ENCODE data around the gene SVIL.
"Not testable (repeated sequence)": the region's sequence is repeated elsewhere in the genome, so short reads cannot be mapped to it uniquely, and the experiment has no call there.

The SVIL gene

DNA sequence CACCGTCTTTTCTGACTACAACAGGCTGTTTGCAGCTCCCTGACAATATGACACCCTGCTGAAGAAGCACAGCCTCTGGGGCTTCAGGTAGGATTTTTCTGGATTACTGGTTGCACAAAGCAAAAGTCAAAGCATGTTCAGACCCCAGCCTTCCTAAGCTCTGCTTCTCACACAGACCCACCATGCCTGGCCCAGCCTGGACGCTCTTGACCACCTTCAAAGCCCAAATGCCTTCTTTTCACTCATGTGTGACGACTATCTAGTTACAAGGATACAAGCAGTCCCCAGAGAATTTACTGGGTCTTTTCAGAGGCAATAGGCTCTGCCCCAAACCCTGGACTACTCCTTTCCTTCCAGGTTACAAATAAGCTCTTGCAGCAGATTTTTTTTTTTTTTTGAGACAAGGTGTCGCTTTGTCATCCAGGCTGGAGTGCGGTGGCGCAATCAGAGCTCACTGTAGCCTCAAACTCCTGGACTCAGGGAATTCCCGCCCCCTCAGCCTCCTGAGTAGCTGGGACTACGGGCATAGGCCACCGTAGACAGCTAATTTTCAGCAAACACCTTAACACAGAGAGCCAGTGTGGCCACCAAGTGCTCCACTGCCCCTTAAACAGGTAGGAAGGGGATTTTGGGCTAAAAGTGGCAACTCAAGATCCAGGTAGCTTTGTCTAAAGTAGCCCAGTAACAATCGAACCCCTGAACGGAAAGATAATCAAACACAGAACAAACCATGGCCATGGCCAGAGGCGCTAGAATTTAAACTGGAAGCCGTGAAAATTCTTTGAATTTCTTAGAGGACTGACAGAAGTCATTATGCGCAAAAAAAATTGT, 16.2 kb downstream of the SVIL start:
- no peak for DNase-seq

DNA sequence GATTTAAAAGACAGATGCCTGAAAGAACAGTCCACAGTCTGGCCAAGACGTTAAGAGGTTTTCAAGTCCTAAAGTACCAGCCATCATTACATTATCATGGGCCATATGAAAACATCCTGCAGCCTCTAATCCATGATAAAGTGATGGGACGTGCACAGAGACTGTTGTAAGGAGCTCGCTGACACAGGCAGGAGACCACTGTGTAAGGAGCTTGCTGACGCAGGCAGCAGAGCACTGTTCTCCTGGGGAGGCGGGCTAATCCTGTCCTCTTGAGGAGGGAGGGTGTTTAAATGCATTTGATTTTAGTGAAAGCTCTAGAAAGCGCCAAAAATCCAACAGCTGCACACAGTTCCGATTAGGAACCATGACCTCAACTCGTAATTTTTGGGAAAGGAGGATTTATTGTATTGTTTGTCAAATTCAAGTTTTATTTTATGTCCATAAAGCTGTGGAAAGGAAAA, 16.9 kb downstream of the SVIL start:
- no peak for DNase-seq

DNA sequence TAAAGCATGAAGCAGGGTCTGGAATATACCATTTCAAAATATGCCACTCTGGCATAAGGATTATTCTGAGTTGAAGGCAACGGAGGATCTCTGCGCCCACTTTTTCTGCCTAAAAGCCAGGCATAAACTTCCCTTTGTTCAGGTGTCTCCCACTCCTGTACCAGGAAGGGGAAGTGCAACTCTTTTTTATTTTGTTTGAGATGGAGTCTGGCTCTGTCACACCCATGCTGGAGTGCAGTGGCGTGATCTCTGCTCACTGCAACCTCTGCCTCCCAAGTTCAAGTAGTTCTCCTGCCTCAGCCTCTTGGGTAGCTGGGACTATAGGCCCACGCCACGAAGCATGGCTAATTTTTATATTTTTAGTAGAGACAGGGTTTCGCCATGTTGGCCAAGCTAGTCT, 18.2 kb downstream of the SVIL start:
- no peak for DNase-seq

DNA sequence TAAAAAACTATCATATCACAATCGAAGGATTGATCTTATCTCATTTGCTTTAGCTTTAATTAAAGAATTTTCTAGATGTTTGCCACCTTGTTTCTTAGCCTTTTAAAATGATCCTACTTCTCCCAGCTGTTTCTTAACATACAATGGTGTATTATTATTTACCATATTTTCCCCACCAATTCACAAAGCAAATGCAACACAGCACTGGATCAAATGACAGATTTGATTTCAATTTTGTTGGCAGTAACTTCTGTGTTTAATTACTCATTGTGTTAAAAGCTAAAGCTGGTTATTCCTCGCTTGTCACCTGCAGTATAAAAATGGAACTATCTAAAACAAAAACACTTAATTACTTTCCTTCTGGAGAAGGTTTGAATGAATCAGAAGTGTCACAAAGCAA, 19.6 kb downstream of the SVIL start:
- no peak for DNase-seq

DNA sequence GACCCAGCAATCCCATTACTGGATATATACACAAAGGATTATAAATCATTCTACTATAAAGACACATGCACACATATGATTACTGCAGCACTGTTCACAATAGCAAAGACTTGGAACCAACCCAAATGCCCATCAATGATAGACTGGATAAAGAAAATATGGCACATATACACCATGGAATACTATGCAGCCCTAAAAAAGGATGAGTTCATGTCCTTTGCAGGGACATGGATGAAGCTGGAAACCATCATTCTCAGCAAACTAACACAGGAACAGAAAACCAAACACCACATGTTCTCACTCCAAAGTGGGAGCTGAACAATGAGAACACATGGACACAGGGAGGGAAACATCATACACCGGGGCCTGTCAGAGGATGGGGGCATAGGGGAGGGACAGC, 20.5 kb downstream of the SVIL start:
- not testable (repeated sequence) for DNase-seq

DNA sequence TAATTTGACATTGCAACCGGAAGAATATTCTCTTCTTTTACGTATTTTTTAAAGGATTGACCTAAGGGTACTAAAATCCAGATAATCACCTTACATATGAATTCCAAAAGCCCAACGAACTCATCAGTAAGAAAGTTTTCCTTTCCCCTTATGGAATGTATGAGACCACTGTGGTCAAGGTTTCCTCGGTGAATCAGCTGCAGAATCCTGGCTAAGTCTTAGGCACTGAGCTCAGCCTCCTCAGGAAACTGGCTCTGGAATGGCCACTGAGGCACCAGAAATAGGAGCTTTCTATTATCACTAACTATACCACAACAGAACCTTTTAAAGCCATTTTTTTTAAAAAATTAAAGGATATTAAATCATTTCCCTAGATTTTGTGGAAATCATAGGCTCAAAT, 21.0 kb downstream of the SVIL start:
- no peak for DNase-seq

DNA sequence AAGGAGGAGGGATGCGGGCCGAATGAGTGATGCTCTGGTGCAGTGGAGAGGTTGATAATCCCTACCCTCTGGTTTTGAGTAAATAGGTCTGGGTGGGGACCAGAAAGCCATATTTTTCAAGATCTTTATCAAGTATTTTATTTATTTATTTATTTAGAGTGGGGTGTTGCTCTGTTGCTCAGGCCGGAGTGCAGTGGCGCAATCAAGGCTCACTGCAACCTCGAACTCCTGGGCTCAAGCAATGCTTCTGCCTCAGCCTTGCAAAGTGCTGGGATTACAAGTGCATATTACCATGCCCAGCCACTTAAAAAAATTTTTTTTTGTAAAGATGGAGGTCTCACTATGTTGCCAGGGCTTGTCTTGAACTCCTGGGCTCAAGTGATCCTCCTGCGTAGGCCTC, 21.6 kb downstream of the SVIL start:
- no peak for DNase-seq

DNA sequence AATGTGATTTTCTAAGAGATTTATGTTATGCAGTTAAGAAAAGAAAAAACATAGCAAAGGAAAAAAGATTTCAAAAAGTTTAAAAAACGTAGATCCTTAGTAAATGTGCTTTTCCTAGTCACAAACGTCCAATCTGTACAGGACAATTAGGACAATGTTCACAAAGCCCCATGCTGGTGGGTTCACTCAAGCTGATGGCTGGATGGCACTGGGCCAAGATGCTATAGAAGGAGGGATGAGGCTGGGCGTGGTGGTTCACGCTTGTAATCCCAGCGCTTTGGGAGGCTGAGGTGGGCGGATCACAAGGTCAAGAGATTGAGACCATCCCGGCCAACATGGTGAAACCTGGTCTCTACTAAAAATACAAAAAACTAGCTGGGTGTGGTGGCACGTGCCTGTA, 22.1 kb downstream of the SVIL start:
- DNase-seq, result no peak

DNA sequence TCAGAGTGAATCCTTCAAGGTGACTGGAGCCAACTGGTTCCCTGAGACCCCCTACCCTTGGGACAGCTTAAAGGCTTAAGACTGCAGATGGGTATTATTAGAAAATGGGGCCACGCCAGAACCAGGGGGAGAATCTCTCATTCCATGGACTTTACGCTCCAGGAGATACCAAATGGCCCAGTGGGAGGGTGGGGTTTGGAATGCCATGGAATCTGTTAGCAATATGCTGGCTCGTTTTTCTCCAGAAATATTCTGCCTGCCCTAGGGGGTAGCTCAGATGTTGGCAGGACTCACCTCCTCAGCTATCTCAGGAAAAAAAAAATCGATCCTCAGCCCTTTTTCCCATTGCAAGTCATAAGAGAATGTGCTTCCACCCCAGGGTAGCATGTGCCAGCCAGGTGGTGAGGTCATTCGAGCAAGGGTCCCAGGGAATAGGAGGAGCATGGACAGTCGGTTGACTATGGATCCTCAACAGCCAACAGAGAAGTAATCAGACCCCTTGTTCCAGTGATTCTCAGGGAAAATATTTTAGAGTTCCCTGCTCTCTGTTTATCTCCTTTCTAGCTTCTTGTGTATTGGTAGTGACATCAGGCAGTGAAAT, 22.9 kb downstream of the SVIL start:
- no peak for DNase-seq

DNA sequence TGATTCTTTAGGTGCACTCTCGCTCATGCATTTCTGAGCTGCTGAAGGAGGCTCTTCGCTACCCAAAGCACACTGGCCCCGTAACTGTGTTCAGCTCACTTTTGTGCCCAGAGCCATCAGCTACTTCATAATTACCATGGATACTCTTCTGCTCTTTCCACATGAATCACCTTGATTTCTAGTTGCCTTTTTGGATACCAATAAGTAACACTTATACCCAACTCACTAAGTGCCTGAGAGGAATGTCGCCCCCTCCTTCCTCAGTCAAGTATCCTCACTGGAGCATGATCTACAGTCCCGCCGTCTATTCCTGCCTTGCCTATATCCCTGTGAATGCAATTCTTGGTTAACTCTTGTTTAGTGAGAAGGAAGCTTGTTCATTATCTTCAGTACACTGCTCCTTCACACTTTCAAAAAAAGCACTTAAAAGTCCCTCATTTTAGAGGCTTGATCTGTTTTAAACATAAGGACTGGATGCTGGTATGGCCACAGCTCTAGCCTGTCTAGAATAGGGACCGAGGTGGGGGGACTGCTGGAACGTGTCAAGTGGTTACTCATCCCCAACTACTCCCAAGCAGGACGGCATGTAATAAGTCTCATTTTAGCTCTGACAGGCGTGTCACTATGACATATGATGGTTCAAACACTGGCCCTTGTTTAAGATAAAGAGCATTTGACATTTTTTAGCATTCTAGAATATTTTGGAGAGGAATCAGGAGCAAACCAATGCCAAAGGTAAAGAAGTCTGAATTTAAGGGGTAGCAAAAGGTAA, 23.7 kb downstream of the SVIL start:
- DNase-seq, result no peak

DNA sequence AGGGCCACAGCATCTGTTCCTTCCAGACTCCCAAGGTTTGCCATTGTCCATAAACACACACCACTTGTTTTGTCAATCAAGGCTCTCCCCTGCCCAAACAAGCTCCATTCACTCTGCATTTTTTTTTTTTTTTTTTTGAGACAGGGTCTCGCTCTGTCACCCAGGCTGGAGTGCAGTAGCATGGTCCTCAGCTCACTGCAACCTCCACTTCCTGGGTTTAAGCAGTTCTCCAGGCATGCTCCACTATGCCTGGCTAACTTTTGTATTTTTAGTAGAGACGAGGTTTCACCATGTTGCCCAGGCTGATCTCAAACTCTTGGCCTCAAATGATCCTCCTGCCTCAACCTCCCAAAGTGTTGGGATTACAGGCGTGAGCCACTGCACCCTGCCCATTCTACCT, 24.4 kb downstream of the SVIL start:
- DNase-seq, result not testable (repeated sequence)

DNA sequence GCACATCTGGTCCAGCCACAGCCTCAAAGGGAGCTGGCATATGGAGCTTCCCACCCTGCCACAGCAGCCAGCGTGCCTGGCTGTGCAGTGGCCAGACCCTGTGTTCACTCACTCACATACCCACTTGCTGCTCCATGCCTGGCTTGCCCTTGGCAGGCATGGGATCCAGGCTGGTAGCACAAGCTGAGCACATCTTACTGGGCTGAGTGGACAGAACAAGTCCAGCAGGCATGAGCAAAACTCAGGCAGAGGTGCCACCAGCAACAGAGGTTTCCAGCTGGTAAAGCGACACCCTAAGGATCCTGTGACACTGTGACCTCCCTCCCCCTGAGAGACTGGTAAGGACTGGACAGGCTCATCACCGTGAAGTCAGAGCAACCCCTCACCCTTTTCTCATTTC, 25.1 kb downstream of the SVIL start:
- no peak for DNase-seq

DNA sequence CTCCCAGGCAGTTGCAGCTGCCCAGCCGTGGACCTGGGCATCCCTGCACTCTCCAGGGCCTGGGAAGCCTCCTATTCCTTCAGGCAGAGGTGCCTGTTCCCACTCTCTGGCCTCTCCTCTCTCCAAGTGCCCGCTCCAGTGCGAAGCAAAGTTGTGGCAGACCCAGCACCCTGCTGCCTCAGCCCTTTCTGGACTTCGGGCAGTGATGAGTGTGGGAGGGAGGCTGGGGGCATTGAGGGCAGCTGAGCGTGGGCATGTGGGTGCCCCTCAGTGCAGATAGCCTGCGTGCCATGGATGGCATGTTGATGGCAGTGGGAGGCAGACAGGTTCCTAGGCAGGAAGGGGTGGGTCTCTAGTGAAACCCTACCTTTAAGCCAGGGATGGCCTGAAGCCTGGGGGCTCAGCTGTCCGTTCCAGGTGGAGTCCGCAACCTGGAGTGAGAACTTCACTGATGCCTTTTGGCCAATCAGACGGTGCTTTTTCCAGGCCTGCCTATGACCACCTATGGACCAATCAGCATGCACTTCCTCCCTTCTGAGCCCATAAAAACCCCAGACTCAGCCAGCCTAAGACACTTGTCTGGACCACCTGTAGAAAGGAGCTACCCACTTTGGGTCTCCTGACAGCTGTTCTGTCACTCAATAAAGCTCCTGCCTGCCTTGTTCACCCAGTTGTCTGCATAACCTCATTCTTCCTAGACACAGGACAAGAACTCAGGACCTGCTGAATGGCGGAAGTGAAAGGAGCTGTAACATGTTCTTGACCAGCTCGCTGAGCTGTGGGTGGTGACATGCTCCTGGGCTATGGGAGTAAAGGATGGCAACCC, 26.1 kb downstream of the SVIL start:
- DNase-seq, result no peak

DNA sequence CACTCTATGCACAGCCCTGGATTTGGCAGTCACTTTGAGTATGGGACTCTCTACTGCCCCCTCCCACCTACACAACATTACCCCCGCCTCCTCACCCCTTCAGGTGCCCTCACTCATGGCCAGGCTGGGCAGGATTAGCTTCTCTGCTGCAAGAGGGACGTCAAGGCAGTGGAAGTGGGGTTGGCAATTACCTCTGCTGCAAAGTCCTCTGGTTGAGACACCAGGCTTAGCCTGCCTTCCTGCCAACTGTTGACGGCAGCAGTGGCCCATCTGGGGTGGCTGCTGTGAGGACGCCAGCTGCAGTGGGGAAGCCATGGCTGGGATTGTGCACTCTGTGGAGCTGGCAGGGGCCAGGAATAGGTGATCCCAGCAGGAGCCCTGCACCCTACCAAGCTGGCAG, 26.7 kb downstream of the SVIL start:
- DNase-seq, result no peak

DNA sequence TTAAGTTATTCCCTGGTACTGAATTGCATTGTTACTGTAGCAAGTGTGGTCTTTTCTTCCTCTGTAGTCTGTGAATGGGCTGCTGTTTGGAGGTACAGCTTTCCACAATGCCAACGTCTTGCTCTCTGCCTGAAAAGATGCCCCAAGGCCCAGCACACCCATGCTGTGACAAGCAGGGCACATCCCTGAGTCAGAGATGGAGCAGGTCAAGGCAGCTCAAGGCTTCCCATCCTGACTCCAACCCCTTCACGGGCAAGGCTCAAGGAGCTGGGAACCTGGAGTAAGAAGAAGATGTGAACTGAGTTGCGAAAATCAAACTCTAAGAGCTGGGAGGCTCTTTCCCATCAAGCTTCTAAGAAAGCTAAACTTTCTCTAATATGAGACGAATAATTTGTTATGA, 27.2 kb downstream of the SVIL start:
- DNase-seq, result no peak

DNA sequence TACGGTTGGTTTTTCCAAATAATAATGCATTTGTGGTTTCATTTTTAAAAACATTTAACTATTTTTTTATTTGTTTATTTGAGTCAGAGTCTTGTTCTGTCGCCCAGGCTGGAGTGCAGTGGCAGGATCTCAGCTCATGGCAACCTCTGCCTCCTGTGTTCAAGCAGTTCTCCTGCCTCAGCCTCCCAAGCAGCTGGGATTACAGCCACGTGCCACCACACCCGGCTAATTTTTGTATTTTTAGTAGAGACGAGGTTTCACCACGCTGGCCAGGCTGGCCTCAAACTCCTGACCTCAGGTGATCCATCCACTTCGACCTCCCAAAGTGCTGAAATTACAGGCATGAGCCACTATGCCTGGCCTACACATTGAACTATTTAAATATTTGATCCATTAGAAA, 28.1 kb downstream of the SVIL start:
- not testable (repeated sequence) for DNase-seq

DNA sequence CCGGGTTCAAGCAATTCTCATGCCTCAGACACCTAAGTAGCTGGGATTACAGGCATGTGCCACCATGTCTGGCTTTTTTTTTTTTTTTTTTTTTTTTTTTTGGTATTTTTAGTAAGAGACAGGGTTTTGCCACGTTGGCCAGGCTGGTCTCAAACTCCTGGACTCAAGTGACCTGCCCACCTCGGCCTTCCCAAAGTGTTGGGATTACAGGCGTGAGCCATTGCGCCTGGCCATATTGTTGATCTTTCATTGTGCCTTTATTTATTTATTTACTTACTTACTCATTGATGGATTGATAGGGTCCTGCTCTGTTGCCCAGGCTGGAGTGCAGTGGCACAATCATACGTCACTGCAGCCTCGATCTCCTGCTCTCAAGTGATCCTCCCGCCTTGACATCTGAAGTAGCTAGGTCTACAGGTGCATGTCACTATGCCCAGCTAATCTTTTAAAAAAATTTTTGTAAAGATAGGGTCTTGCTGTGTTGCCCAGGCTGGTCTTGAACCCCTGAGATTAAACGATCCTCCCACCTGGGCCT, 30.4 kb downstream of the SVIL start:
- no peak for DNase-seq

DNA sequence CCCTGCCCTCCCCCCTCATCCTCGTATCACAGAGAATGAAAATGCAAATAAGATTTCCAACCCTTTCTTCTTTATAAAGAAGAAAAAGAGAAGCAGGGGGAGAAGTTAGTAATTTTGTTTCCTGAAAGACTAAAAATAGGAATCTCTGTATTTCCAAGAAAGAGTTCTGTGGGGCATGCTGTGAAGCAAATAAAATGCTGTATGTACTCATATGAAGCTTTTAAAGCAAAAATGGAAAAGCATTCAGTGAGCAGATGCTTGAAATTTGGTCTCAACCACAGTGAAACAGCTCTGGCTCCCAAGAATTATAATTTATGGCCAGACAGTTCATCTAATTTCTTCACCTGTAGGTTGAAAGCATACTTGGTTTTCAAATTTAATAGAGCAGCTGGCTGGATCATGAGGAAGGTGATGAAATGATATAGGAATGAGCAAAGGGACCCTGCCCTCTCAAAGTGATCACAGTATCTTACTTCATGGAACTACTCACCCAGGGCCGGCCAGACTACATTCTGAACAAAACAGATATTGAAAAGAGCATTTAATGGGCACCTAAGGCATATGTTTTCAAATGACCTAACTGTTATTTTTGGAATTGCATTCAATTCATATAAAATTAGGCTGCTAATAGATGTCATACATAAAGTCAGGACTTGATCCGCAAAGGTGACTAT, 31.4 kb downstream of the SVIL start:
- DNase-seq, result no peak

DNA sequence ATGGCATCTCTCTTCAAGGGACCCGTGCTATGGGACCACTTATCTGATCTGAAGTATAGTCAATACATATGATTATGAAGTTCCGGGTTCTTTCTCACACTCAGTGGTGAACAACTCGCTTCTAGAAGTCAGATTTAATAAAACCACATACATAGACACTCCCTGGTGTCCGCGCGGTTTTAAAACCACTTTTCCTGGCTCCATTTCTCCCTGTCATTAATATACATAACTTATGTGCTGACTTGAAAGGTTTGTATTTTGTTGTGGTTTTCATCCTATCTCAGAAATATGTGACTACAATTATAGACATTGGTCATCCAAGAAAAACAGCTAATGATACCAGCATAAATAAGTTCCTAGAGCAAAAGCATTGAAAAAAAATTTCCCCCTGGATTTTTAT, 34.0 kb downstream of the SVIL start:
- DNase-seq, result no peak

DNA sequence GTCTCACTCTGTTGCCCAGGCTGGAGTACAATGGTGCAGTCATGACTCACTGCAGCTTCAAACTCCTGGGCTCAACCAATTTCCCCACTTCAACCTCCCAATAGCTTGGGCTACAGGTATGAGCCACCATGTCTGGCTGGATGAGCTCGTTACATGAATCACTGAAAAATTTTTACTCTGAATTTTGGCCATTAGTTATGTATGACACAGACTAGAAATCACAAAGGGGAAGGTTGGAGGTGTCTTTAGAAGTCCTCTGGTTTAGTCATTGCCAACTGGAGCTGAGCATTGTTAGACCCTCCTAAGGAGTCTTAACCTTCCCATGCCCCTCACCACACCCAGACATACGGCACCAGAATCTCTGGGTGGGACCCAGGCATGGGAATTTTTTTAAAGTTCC, 34.7 kb downstream of the SVIL start:
- DNase-seq, result no peak

DNA sequence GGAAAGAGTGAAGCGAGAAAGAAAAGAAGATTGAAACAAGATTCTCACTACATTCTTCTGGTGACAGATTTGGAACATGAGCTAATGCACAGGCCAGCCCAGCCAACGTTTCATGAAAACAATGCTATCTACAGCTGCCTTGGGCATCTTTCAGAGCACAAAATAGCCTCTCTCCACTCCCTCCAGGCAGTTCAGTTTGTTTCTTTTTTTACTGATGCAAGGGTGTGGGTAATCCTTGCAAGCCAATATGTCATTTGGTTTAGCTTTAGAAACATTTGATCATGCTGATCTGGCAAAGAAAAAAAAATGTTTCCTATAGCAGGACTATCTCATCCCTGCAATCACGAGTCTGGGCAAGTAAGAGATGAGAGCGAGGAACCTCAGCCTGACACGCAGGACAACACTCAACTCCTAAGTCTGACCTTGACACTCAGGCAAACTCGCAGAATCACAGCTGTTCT, 35.9 kb downstream of the SVIL start:
- no peak for DNase-seq

DNA sequence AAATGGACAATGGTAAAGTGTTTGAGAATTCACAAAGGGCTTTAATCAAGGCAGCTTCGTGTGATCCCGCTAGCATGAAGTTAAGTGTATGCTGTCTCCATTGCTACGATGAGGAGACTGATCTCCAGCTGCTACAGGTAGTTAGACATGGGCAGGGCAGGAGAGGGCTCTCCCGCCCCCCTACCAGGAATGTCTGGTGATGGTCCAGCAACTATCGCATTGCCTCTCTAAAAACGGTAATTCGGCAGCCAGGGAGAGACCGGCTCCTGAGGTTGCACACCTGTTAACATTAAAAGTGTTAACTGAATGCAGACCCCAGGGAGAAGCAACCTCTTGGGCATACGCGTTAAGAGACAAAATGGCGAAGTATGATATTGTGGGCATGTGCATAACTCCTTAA, 37.9 kb downstream of the SVIL start:
- no peak for DNase-seq

All from T-helper 9 cell (primary cell).